HepG2 (cell line): ENCODE data around the gene APBA3. TPM values are rescaled to one million over a fixed set of nuclear protein-coding genes. Genes with fewer than 3 reads are reported as not detected.

Source experiments
- ATAC-seq: fragments of 200-7000 bp; cut with Tn5 transposase; 3 replicates; pipeline ENCODE4 v1.9.1; 2020; ENCODE audit warnings: mild to moderate bottlenecking, moderate library complexity
- BruUV-seq: library from RNA; stranded (reverse); fragments of 400-500 nt; replicated peaks from 2 replicates; lab custom pipeline; 2021; lab: Mats Ljungman, UMichigan
- CTCF ChIA-PET: fragments of 300-600 bp; formaldehyde crosslinking; extraction: SDS; loops from one replicate; lab custom pipeline; 2021; ENCODE audit warnings: low total read pairs, inconsistent platforms, low intra/inter-chr PET ratio; lab: Yijun Ruan, JAX
- POLR2A ChIA-PET: fragments of 350-600 bp; sonication (Branson Sonifier 250); formaldehyde crosslinking; loops from one replicate; lab custom pipeline; 2020; ENCODE audit warnings: antibody characterized with exemption, inconsistent platforms; lab: Yijun Ruan, JAX
- DNase-seq: peaks from one replicate; pipeline ENCODE4 v3.0.0-alpha.2; 2015; ENCODE audit warnings: low spot score
- FAIRE-seq: peaks from 3 replicates; lab custom pipeline; 2011; peaks lifted over from hg19 to GRCh38; lab: Jason Lieb, UNC
- H2AFZ ChIP-seq: one replicate; pipeline ENCODE4 v1.6.1; 2011; ENCODE audit warnings: low read length, inconsistent platforms
- H3K27ac ChIP-seq: fragments of 300-600 bp; 3 replicates; pipeline ENCODE4 v1.8.0; 2011; ENCODE audit warnings: mixed run types, mild to moderate bottlenecking, mixed read lengths, low read length, inconsistent platforms; ENCODE audit not compliant: insufficient read depth; ENCODE audit errors: extremely low read length
- H3K27me3 ChIP-seq, 2 experiments: fragments of 200-600 bp in 1 of 2; 2 replicates in 1 of 2; 3 replicates in 1 of 2; pipeline versions ENCODE4 v1.6.0 to v1.8.0; 2011; ENCODE audit warnings: low read length in 2 of 2, mild to moderate bottlenecking in 2 of 2, moderate library complexity in 2 of 2, inconsistent platforms in 1 of 2; ENCODE audit not compliant: insufficient read depth in 2 of 2, control insufficient read depth in 1 of 2
- H3K36me3 ChIP-seq, 2 experiments: fragments of 200-600 bp in 1 of 2; replicated peaks in 1 of 2; 2 replicates in 1 of 2; 3 replicates in 1 of 2; pipeline versions ENCODE4 v1.5.1 to v1.8.0; 2011; ENCODE audit warnings: low read length in 2 of 2, inconsistent platforms in 1 of 2; ENCODE audit not compliant: insufficient read depth in 2 of 2, control insufficient read depth in 1 of 2
- H3K4me1 ChIP-seq: 2 replicates; pipeline ENCODE4 v1.5.1; 2012; ENCODE audit warnings: low read length, inconsistent platforms; ENCODE audit not compliant: insufficient read depth
- H3K4me2 ChIP-seq: 2 replicates; pipeline ENCODE4 v1.6.0; 2011; ENCODE audit warnings: low read depth, low read length, inconsistent platforms
- H3K4me3 ChIP-seq, 3 experiments: fragments of 200-600 bp in 1 of 3; sonication (generic), shearing (Covaris generic) in 1 of 3; replicated peaks in 1 of 3; 2 replicates each; pipeline ENCODE4 v1.5.1; 2011 to 2016; ENCODE audit warnings: low read length in 3 of 3, inconsistent platforms in 2 of 3, low read depth in 2 of 3, mild to moderate bottlenecking in 2 of 3, control low read depth in 1 of 3, mixed read lengths in 1 of 3; ENCODE audit not compliant: insufficient read depth in 1 of 3
- H3K79me2 ChIP-seq: one replicate; pipeline ENCODE4 v1.6.1; 2011; ENCODE audit warnings: low read length, inconsistent platforms; ENCODE audit not compliant: insufficient read depth
- H3K9ac ChIP-seq: 2 replicates; pipeline ENCODE4 v1.6.0; 2011; ENCODE audit warnings: mild to moderate bottlenecking, low read depth, low read length, inconsistent platforms; ENCODE audit not compliant: insufficient read depth
- H3K9me3 ChIP-seq: 2 replicates; pipeline ENCODE4 v1.5.1; 2012; ENCODE audit warnings: mild to moderate bottlenecking, low read length
- H4K20me1 ChIP-seq: 2 replicates; pipeline ENCODE4 v1.6.0; 2011; ENCODE audit warnings: inconsistent platforms, mild to moderate bottlenecking, low read length, moderate library complexity; ENCODE audit not compliant: insufficient read depth
- CEBPG ChIP-seq: IDR thresholded peaks from 2 replicates; pipeline ENCODE4 v1.6.1; 2016
- ELF3 ChIP-seq: IDR thresholded peaks from 2 replicates; pipeline ENCODE4 v1.6.1; 2016; ENCODE audit warnings: missing genetic modification reagents, missing compliant biosample characterization
- HIVEP1 ChIP-seq: sonication (generic); formaldehyde crosslinking; IDR thresholded peaks from 2 replicates; pipeline ENCODE4 v1.4.0; 2020; ENCODE audit warnings: mild to moderate bottlenecking, missing genetic modification reagents
- HOXD1 ChIP-seq: sonication (generic); formaldehyde crosslinking; IDR thresholded peaks from 2 replicates; pipeline ENCODE4 v1.5.0; 2020; ENCODE audit warnings: missing genetic modification reagents
- IRF1 ChIP-seq: sonication (generic); formaldehyde crosslinking; IDR thresholded peaks from 2 replicates; pipeline ENCODE4 v1.4.0; 2020; ENCODE audit warnings: low read depth, mild to moderate bottlenecking, missing genetic modification reagents
- MED1 ChIP-seq: sonication (generic); formaldehyde crosslinking; IDR thresholded peaks from 2 replicates; pipeline ENCODE4 v1.4.0; 2020; ENCODE audit warnings: missing genetic modification reagents
- NFE2L1 ChIP-seq: sonication (generic); formaldehyde crosslinking; IDR thresholded peaks from 2 replicates; pipeline ENCODE4 v1.4.0; 2020; ENCODE audit warnings: missing genetic modification reagents, mild to moderate bottlenecking, borderline replicate concordance
- NFRKB ChIP-seq: fragments of 450-650 bp; IDR thresholded peaks from 2 replicates; pipeline ENCODE4 v1.6.1; 2017
- POGZ ChIP-seq: sonication (generic); formaldehyde crosslinking; IDR thresholded peaks from 2 replicates; pipeline ENCODE4 v1.4.0; 2020; ENCODE audit warnings: mild to moderate bottlenecking, missing genetic modification reagents
- SMARCC2 ChIP-seq: fragments of 450-650 bp; IDR thresholded peaks from 2 replicates; pipeline ENCODE4 v1.6.1; 2017; ENCODE audit warnings: antibody characterized with exemption, mild to moderate bottlenecking
- SOX13 ChIP-seq, 3 experiments: fragments of 450-650 bp in 1 of 3; sonication (generic) in 1 of 3; formaldehyde crosslinking in 1 of 3; IDR thresholded peaks in 2 of 3; conservative IDR thresholded peaks in 1 of 3; 2 replicates each; pipeline versions ENCODE4 v1.5.0 to v1.6.1; 2016 to 2020; ENCODE audit warnings: antibody characterized with exemption in 1 of 3, mild to moderate bottlenecking in 1 of 3, missing compliant biosample characterization in 1 of 3, missing genetic modification reagents in 1 of 3, moderate library complexity in 1 of 3
- SP1 ChIP-seq, 2 experiments: fragments of 450-650 bp in 1 of 2; sonication (generic) in 1 of 2; formaldehyde crosslinking in 1 of 2; IDR thresholded peaks; 2 replicates each; pipeline versions ENCODE4 v1.4.0 to v1.6.1; 2016 to 2020; ENCODE audit warnings: missing genetic modification reagents in 1 of 2
- TMF1 ChIP-seq: sonication (generic); formaldehyde crosslinking; IDR thresholded peaks from 2 replicates; pipeline ENCODE4 v1.8.1; 2022; ENCODE audit warnings: low read depth, missing genetic modification reagents
- U2AF1 ChIP-seq: fragments of 200-400 bp; formaldehyde crosslinking; optimal IDR thresholded peaks from 2 replicates; pipeline ENCODE3; 2017; ENCODE audit warnings: mild to moderate bottlenecking, low read depth, low read length
- ZNF549 ChIP-seq: sonication (generic); formaldehyde crosslinking; IDR thresholded peaks from 2 replicates; pipeline ENCODE4 v1.5.0; 2020; ENCODE audit warnings: missing genetic modification reagents
- WGBS: methylation state at CpG from one replicate; pipeline ENCODE4 v1.1.6; 2017; ENCODE audit warnings: low lambda C conversion rate; 5-methylcytosine and 5-hydroxymethylcytosine counted together
- in situ Hi-C: cut with HindIII; loops from 2 replicates; pipeline ENCODE4 v1.10.0; 2017; ENCODE audit warnings: low pct_unique_long_range_greater_than_20kb; ENCODE audit not compliant: extremely low pct_ligation_motif_present
- intact Hi-C: fragments of 100-400 bp; cut with micrococcal nuclease; formaldehyde crosslinking; loops from one replicate; pipeline ENCODE4 v1.10.0; 2022; ENCODE audit not compliant: unreplicated experiment
- polyA plus RNA-seq, 8 experiments: library from polyadenylated mRNA; depleted of rRNA in 3 of 8; stranded (reverse) in 7 of 8; unstranded in 1 of 8; fragments of >200 nt; fragmentation: Illumina TruSeq in 4 of 8; extraction: Trizol in 4 of 8; gene quantifications; 2 replicates each; pipeline versions ENCODE4 v1.2.1 to v1.2.3, GENCODE V29; 2011 to 2016; ENCODE audit warnings: low read depth in 4 of 8, missing spikeins in 1 of 8, mixed read lengths in 1 of 8; ENCODE audit not compliant: insufficient read depth in 1 of 8
- total RNA-seq, 5 experiments: library from RNA; depleted of rRNA; stranded (reverse); fragments of >200 nt; fragmentation: Illumina TruSeq; extraction: Trizol; gene quantifications; 2 replicates each; pipeline ENCODE4 v1.2.3, GENCODE V29; 2016; ENCODE audit warnings: low read depth in 1 of 5
- TF ChIP-seq, protein P1 (sequence below): sonication (generic); formaldehyde crosslinking; IDR thresholded peaks from 2 replicates; pipeline ENCODE4 v1.8.0; 2022; ENCODE audit warnings: missing genetic modification reagents, mild to moderate bottlenecking, moderate library complexity, borderline replicate concordance
- TF ChIP-seq, protein P2 (sequence below), 2 experiments: IDR thresholded peaks; 2 replicates each; pipeline ENCODE4 v1.6.1; 2011 to 2012; ENCODE audit warnings: low read length in 2 of 2, borderline replicate concordance in 1 of 2, low read depth in 1 of 2, mild to moderate bottlenecking in 1 of 2, moderate library complexity in 1 of 2

The APBA3 gene
- total and polyA plus RNA-seq, 2 of the 13 experiments (the other 11 are each of a cell fraction or from before 2014, with no cell fraction given): 14.2 to 14.3 TPM

- H2AFZ ChIP-seq: no peak overlapping the region
- CTCF ChIA-PET: no interaction called here
- TF ChIP-seq ELF3 (CRISPR knock-in tag) (peak; percentile 95), SP1 (IDR thresholded peaks at IDR 0.05) (no peak), SP1 (CRISPR knock-in tag; IDR thresholded peaks at IDR 0.05) (no peak), SMARCC2 (no peak), HIVEP1 (CRISPR knock-in tag) (peak; percentile 75), SOX13 (IDR thresholded peaks at IDR 0.05) (no peak), SOX13 (CRISPR knock-in tag; conservative IDR thresholded peaks at IDR 0.05 in 1 of 2, IDR thresholded peaks at IDR 0.05 in 1 of 2) (peak in 1 of 2 experiments; percentile 82; a peak in 2 of 4 replicates), TMF1 (CRISPR knock-in tag) (no peak), ZNF549 (no peak), NFE2L1 (CRISPR knock-in tag) (no peak), HOXD1 (CRISPR knock-in tag) (0 out of 2 replicates have a peak, but pooled peaks have one; percentile 35), U2AF1 (no peak), POGZ (CRISPR knock-in tag) (peak; percentile 86), CEBPG (peak; percentile 44), MED1 (peak; percentile 83; the same call in 1 of the 2 replicates), IRF1 (no peak), NFRKB (no peak)
- TF ChIP-seq, protein P1, sequence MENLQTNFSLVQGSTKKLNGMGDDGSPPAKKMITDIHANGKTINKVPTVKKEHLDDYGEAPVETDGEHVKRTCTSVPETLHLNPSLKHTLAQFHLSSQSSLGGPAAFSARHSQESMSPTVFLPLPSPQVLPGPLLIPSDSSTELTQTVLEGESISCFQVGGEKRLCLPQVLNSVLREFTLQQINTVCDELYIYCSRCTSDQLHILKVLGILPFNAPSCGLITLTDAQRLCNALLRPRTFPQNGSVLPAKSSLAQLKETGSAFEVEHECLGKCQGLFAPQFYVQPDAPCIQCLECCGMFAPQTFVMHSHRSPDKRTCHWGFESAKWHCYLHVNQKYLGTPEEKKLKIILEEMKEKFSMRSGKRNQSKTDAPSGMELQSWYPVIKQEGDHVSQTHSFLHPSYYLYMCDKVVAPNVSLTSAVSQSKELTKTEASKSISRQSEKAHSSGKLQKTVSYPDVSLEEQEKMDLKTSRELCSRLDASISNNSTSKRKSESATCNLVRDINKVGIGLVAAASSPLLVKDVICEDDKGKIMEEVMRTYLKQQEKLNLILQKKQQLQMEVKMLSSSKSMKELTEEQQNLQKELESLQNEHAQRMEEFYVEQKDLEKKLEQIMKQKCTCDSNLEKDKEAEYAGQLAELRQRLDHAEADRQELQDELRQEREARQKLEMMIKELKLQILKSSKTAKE: no peak
- TF ChIP-seq, protein P2, sequence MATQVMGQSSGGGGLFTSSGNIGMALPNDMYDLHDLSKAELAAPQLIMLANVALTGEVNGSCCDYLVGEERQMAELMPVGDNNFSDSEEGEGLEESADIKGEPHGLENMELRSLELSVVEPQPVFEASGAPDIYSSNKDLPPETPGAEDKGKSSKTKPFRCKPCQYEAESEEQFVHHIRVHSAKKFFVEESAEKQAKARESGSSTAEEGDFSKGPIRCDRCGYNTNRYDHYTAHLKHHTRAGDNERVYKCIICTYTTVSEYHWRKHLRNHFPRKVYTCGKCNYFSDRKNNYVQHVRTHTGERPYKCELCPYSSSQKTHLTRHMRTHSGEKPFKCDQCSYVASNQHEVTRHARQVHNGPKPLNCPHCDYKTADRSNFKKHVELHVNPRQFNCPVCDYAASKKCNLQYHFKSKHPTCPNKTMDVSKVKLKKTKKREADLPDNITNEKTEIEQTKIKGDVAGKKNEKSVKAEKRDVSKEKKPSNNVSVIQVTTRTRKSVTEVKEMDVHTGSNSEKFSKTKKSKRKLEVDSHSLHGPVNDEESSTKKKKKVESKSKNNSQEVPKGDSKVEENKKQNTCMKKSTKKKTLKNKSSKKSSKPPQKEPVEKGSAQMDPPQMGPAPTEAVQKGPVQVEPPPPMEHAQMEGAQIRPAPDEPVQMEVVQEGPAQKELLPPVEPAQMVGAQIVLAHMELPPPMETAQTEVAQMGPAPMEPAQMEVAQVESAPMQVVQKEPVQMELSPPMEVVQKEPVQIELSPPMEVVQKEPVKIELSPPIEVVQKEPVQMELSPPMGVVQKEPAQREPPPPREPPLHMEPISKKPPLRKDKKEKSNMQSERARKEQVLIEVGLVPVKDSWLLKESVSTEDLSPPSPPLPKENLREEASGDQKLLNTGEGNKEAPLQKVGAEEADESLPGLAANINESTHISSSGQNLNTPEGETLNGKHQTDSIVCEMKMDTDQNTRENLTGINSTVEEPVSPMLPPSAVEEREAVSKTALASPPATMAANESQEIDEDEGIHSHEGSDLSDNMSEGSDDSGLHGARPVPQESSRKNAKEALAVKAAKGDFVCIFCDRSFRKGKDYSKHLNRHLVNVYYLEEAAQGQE (IDR thresholded peaks at IDR 0.05; ENCODE audit: borderline replicate concordance in 1 of 2, low read depth in 1 of 2, low read length in 2 of 2): 0 out of 4 replicates have a peak, but pooled peaks of 1 of the 2 experiments have one; percentile 18
These were observed 51.2 kb downstream of the APBA3 start for GRCh38 chr19:3710265-3710812.

More at GRCh38 chr19:3710265-3710812, 51.2 kb downstream of the APBA3 start:
- Histone ChIP-seq H3K36me3 (no peaks in the 10 kb centered on the region), H3K9ac (no peak overlapping the region; the same call in 1 of the 2 replicates), H3K27me3 (no peaks in the 10 kb centered on the region), H3K4me3 (peak overlapping the region in 1 of 3 experiments; percentile 7; a peak in 1 of 6 replicates), H3K27ac (peak overlapping the region; percentile 46), H3K9me3 (no peaks in the 10 kb centered on the region), H3K4me2 (peak overlapping the region; percentile 56), H4K20me1 (no peaks in the 10 kb centered on the region), H3K79me2 (no peaks in the 10 kb centered on the region), H3K4me1 (peaks cover 60% of the 10 kb centered on the region)
- WGBS: 19% methylated on average over 13 of the region's 20 CpGs
- intact Hi-C loops (no loop called here), in situ Hi-C loops (no loop called here)
- BruUV-seq: no TSS peak
- POLR2A ChIA-PET: interaction anchor here (0.8 to 1.2 kb wide), 3 partner anchors 12 to 53 kb away, joined by 3 to 4 read pairs (median 3); no protein-coding TSS in a partner anchor
- DNase-seq: peak; percentile 90
- peak; percentile 76 for ATAC-seq
- FAIRE-seq: peak; percentile 92
